AG20443 (cell line): ENCODE data around the gene ATAD3B.
"Not testable (repeated sequence)": the region's sequence is repeated elsewhere in the genome, so short reads cannot be mapped to it uniquely, and the experiment has no call there.

ENCODE experiments used
- DNase-seq: peaks from one replicate; pipeline ENCODE4 v3.0.0; 2012; ENCODE audit warnings: low spot score, mixed read lengths

The ATAD3B gene

GRCh38 chr1:1471389-1472052 is at the start of gene ATAD3B:
Gene ATAD3B, plus strand, starts transcription at chr1:1471765. Its CDS starts 120 bp downstream, at chr1:1471885.
- DNase-seq, result peak; percentile 97

GRCh38 chr1:1421907-1422464 is 49.6 kb upstream of the ATAD3B start:
- no peak for DNase-seq

- no peak for DNase-seq
Measured at GRCh38 chr1:1422465-1423244, 48.9 kb upstream of the ATAD3B start.

- no peak for DNase-seq
Measured at GRCh38 chr1:1423245-1423597, 48.3 kb upstream of the ATAD3B start.

- DNase-seq, result no peak
Measured at GRCh38 chr1:1424707-1425106, 46.9 kb upstream of the ATAD3B start.

- no peak for DNase-seq
Measured at GRCh38 chr1:1425426-1425752, 46.2 kb upstream of the ATAD3B start.

- DNase-seq, result peak; percentile 16
Measured at GRCh38 chr1:1425753-1426495, 45.6 kb upstream of the ATAD3B start.

GRCh38 chr1:1426496-1427105 is 45.0 kb upstream of the ATAD3B start:
- no peak for DNase-seq

GRCh38 chr1:1427106-1427819 is 44.3 kb upstream of the ATAD3B start:
- DNase-seq, result peak; percentile 69

GRCh38 chr1:1427820-1428148 is 43.8 kb upstream of the ATAD3B start:
- DNase-seq, result no peak

GRCh38 chr1:1428174-1428573 is 43.4 kb upstream of the ATAD3B start:
- DNase-seq, result no peak

GRCh38 chr1:1428967-1429366 is 42.6 kb upstream of the ATAD3B start:
- DNase-seq, result not testable (repeated sequence)

GRCh38 chr1:1429671-1430073 is 41.9 kb upstream of the ATAD3B start:
- DNase-seq, result peak; percentile 17

GRCh38 chr1:1430114-1430982 is 41.2 kb upstream of the ATAD3B start:
- peak; percentile 64 for DNase-seq

- no peak for DNase-seq
Measured at GRCh38 chr1:1430992-1431844, 40.3 kb upstream of the ATAD3B start.

- no peak for DNase-seq
Measured at GRCh38 chr1:1431845-1432273, 39.7 kb upstream of the ATAD3B start.

- DNase-seq, result no peak
Measured at GRCh38 chr1:1432274-1432950, 39.2 kb upstream of the ATAD3B start.

- DNase-seq, result no peak
Measured at GRCh38 chr1:1432951-1433803, 38.4 kb upstream of the ATAD3B start.
